HepG2 (cell line): Measurements from ENCODE around the gene KDM4F.

Experiments used
- EP300 ChIP-seq, 3 experiments: sonication (generic) in 1 of 3; formaldehyde crosslinking in 1 of 3; IDR thresholded peaks; 2 replicates each; pipeline versions ENCODE4 v1.5.1 to v1.6.1; 2011 to 2020; ENCODE audit warnings: low read depth in 2 of 3, low read length in 2 of 3, borderline replicate concordance in 1 of 3, improper control_type of control experiment in 1 of 3, mild to moderate bottlenecking in 1 of 3, missing genetic modification reagents in 1 of 3, moderate library complexity in 1 of 3
- FOXK2 ChIP-seq: fragments of 450-650 bp; IDR thresholded peaks from 2 replicates; pipeline ENCODE4 v1.6.1; 2016
- HDAC2 ChIP-seq: sonication (generic); formaldehyde crosslinking; IDR thresholded peaks from 2 replicates; pipeline ENCODE4 v1.4.0; 2020; ENCODE audit warnings: missing genetic modification reagents
- TF ChIP-seq, protein P1 (sequence below): sonication (generic); formaldehyde crosslinking; IDR thresholded peaks from 2 replicates; pipeline ENCODE4 v1.4.0; 2020; ENCODE audit warnings: missing genetic modification reagents, mild to moderate bottlenecking, borderline replicate concordance
- TF ChIP-seq, protein P2 (sequence below): sonication (generic); formaldehyde crosslinking; IDR thresholded peaks from 2 replicates; pipeline ENCODE4 v1.5.0; 2020; ENCODE audit warnings: mild to moderate bottlenecking, missing genetic modification reagents, moderate library complexity

DNA sequence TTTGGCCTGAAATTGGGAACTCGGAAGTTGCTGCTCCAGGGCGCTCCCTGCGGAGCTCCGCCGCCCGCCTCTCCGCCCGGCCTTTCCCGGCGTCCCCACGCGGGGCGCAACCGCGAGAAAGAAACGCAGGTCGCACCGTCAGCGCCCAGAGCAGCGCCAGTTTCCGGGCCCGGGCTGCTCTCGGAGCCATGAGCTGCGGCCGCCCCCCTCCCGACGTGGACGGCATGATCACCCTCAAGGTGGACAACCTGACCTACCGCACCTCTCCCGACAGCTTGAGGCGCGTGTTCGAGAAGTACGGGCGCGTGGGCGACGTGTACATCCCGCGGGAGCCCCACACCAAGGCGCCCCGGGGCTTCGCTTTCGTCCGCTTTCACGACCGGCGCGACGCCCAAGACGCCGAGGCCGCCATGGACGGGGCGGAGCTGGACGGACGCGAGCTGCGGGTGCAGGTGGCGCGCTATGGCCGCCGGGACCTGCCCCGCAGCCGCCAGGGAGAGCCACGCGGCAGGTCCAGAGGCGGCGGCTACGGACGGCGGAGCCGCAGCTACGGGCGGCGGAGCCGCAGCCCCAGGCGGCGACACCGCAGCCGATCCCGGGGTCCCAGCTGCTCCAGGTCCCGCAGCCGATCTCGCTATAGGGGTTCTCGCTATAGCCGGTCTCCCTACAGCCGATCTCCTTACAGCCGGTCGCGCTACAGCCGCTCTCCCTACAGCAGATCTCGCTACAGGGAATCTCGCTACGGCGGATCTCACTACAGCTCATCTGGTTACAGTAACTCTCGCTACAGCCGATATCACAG is 18.0 kb downstream of the KDM4F start:
- no peak for TF ChIP-seq EP300 (IDR thresholded peaks at IDR 0.05; ENCODE audit: low read depth in 2 of 2, low read length in 2 of 2)
- TF ChIP-seq EP300 (CRISPR knock-in tag; IDR thresholded peaks at IDR 0.05; ENCODE audit: borderline replicate concordance) = no peak
- TF ChIP-seq, protein P1, sequence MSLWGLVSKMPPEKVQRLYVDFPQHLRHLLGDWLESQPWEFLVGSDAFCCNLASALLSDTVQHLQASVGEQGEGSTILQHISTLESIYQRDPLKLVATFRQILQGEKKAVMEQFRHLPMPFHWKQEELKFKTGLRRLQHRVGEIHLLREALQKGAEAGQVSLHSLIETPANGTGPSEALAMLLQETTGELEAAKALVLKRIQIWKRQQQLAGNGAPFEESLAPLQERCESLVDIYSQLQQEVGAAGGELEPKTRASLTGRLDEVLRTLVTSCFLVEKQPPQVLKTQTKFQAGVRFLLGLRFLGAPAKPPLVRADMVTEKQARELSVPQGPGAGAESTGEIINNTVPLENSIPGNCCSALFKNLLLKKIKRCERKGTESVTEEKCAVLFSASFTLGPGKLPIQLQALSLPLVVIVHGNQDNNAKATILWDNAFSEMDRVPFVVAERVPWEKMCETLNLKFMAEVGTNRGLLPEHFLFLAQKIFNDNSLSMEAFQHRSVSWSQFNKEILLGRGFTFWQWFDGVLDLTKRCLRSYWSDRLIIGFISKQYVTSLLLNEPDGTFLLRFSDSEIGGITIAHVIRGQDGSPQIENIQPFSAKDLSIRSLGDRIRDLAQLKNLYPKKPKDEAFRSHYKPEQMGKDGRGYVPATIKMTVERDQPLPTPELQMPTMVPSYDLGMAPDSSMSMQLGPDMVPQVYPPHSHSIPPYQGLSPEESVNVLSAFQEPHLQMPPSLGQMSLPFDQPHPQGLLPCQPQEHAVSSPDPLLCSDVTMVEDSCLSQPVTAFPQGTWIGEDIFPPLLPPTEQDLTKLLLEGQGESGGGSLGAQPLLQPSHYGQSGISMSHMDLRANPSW (CRISPR knock-in tag) = no peak
- TF ChIP-seq FOXK2 = no peak
- TF ChIP-seq, protein P2, sequence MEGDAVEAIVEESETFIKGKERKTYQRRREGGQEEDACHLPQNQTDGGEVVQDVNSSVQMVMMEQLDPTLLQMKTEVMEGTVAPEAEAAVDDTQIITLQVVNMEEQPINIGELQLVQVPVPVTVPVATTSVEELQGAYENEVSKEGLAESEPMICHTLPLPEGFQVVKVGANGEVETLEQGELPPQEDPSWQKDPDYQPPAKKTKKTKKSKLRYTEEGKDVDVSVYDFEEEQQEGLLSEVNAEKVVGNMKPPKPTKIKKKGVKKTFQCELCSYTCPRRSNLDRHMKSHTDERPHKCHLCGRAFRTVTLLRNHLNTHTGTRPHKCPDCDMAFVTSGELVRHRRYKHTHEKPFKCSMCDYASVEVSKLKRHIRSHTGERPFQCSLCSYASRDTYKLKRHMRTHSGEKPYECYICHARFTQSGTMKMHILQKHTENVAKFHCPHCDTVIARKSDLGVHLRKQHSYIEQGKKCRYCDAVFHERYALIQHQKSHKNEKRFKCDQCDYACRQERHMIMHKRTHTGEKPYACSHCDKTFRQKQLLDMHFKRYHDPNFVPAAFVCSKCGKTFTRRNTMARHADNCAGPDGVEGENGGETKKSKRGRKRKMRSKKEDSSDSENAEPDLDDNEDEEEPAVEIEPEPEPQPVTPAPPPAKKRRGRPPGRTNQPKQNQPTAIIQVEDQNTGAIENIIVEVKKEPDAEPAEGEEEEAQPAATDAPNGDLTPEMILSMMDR (CRISPR knock-in tag) = peak; percentile 66
- 0 out of 2 replicates have a peak, but pooled peaks have one; percentile 34 for TF ChIP-seq HDAC2
